GM12892 (cell line): Measurements from ENCODE around the gene ASMTL.
"Not testable (repeated sequence)": the region's sequence is repeated elsewhere in the genome, so short reads cannot be mapped to it uniquely, and the experiment has no call there.

Experiments
- DNase-seq: peaks from one replicate; pipeline ENCODE4 v3.0.0; 2011; ENCODE audit not compliant: insufficient read length
- FAIRE-seq: peaks from 2 replicates; lab custom pipeline; 2011; peaks lifted over from hg19 to GRCh38; lab: Jason Lieb, UNC
- POLR2A ChIP-seq: IDR thresholded peaks from 2 replicates; pipeline ENCODE4 v1.6.1; 2011; ENCODE audit warnings: low read depth, low read length, control low read depth
- POLR2AphosphoS5 ChIP-seq: IDR thresholded peaks from 2 replicates; pipeline ENCODE4 v1.6.1; 2011; ENCODE audit warnings: low read depth, low read length, control low read depth
- TAF1 ChIP-seq: IDR thresholded peaks from 2 replicates; pipeline ENCODE4 v1.6.1; 2011; ENCODE audit warnings: low read depth, mild to moderate bottlenecking, control low read depth, low read length, borderline replicate concordance

ASMTL gene

GRCh38 chrX:1477801-1478458 lies 25.2 kb upstream of the ASMTL start:
- TF ChIP-seq POLR2A (no peak), TAF1 (no peak), POLR2AphosphoS5 (no peak)
- DNase-seq (no peak), FAIRE-seq (peak; percentile 73)

- no peak for TF ChIP-seq POLR2AphosphoS5
- no peak for TF ChIP-seq TAF1
- TF ChIP-seq POLR2A, result no peak
- no peak for FAIRE-seq
- DNase-seq, result no peak
These were observed 24.5 kb upstream of the ASMTL start for GRCh38 chrX:1477229-1477628.

- DNase-seq (no peak), FAIRE-seq (no peak)
- TF ChIP-seq TAF1 (no peak), POLR2AphosphoS5 (no peak), POLR2A (no peak)
These were observed 24.0 kb upstream of the ASMTL start for GRCh38 chrX:1476682-1477081.

- no peak for FAIRE-seq
- TF ChIP-seq TAF1 (no peak), POLR2A (no peak), POLR2AphosphoS5 (no peak)
- DNase-seq, result no peak
These were observed 23.2 kb upstream of the ASMTL start for GRCh38 chrX:1475881-1476280.

- peak; percentile 46 for FAIRE-seq
- DNase-seq, result no peak
These were observed 22.8 kb upstream of the ASMTL start for GRCh38 chrX:1475481-1475880.

GRCh38 chrX:1474593-1474992 lies 21.9 kb upstream of the ASMTL start:
- FAIRE-seq, DNase-seq: not testable (repeated sequence)

More at GRCh38 chrX:1475481-1475880, 22.8 kb upstream of the ASMTL start:
- TF ChIP-seq POLR2AphosphoS5, result no peak
- TF ChIP-seq POLR2A, result no peak
- TF ChIP-seq TAF1, result no peak

- DNase-seq (no peak), FAIRE-seq (peak; percentile 40)
- TF ChIP-seq POLR2AphosphoS5 (no peak), TAF1 (no peak), POLR2A (no peak)
These were observed 20.3 kb upstream of the ASMTL start for GRCh38 chrX:1472975-1473374.

- TF ChIP-seq POLR2A (no peak), POLR2AphosphoS5 (no peak), TAF1 (no peak)
- no peak for FAIRE-seq
- peak; percentile 52 for DNase-seq
These were observed 15.6 kb upstream of the ASMTL start for GRCh38 chrX:1468250-1468772.

GRCh38 chrX:1466971-1467561 lies 14.4 kb upstream of the ASMTL start:
- FAIRE-seq (peak; percentile 96), DNase-seq (peak; percentile 56)
- TF ChIP-seq POLR2A (no peak), TAF1 (0 out of 2 replicates have a peak, but pooled peaks have one; percentile 32)

GRCh38 chrX:1466232-1466661 lies 13.5 kb upstream of the ASMTL start:
- FAIRE-seq (peak; percentile 46), DNase-seq (no peak)
- TF ChIP-seq TAF1 (no peak), POLR2A (no peak)

GRCh38 chrX:1465286-1466231 lies 12.8 kb upstream of the ASMTL start:
- FAIRE-seq (peak; percentile 27), DNase-seq (no peak)
- TF ChIP-seq POLR2A (no peak), TAF1 (no peak), POLR2AphosphoS5 (no peak)

GRCh38 chrX:1464971-1465285 lies 12.2 kb upstream of the ASMTL start:
- TF ChIP-seq POLR2AphosphoS5 (no peak), TAF1 (no peak), POLR2A (no peak)
- DNase-seq, result no peak
- FAIRE-seq, result no peak
